Epidermal melanocyte (primary cell): Measurements from ENCODE around the gene ORM2.
"Not testable (repeated sequence)": the region's sequence is repeated elsewhere in the genome, so short reads cannot be mapped to it uniquely, and the experiment has no call there.

Experiments used
- DNase-seq: peaks from one replicate; pipeline ENCODE4 v3.0.0; 2011; ENCODE audit warnings: low spot score; ENCODE audit not compliant: insufficient read length

ORM2 gene

GRCh38 chr9:114329625-114330022 lies at the start of gene ORM2:
Gene ORM2 (plus strand): TSS chr9:114329869. CDS start chr9:114329905, 36 bp downstream.
- not testable (repeated sequence) for DNase-seq

- no peak for DNase-seq
Measured at GRCh38 chr9:114280636-114281472, 48.8 kb upstream of the ORM2 start.

DNA sequence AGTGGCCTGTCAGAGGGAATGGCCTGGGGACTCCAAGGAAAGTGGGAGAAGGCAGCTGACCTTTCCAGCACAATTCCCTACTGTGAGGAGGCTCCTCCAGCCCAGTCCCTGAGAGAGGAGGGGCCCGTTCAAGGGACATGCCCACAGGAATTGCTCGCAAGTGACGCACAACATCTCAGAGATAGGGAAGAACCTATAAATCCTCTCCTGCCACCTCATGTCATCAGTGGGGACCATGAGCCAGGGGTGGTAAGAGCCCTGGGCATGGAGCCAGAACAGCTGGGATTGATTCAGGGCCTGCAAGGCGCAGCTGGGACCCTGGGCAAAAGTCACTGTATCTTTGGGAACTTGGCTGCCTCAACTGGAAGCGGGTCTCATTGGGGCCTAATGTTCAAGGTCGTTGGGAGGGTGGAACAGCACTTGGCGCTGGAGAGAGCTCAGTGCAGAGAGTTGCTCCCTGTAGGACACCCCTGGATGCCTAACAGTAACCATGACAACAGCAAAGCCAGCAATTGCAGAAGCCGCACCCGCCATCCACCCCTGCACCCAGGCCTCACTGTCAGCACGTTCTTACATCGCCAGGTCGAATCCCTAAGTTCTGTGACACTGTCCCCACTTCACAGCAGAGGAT lies 48.1 kb upstream of the ORM2 start:
- no peak for DNase-seq

- DNase-seq, result no peak
Measured at GRCh38 chr9:114282104-114282485, 47.6 kb upstream of the ORM2 start.

DNA sequence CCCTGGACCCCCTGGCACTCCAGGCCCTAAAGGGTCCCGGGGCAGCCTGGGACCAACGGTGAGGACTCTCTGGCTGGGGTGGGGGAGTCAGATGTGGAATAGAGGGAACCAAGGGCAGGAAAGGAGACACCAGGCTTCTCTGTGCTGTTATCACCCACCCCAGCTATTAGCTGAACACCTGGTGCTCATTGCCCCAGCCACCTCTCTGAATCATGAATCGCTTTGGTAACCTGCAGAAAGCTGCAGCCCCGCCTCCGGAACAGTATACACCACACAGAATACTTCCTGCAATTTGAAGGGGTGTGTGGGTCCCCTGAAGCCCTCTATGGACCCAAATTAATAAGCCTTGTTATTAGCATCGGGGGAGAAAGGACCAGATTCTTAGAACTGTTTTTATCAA lies 47.2 kb upstream of the ORM2 start:
- DNase-seq, result no peak

DNA sequence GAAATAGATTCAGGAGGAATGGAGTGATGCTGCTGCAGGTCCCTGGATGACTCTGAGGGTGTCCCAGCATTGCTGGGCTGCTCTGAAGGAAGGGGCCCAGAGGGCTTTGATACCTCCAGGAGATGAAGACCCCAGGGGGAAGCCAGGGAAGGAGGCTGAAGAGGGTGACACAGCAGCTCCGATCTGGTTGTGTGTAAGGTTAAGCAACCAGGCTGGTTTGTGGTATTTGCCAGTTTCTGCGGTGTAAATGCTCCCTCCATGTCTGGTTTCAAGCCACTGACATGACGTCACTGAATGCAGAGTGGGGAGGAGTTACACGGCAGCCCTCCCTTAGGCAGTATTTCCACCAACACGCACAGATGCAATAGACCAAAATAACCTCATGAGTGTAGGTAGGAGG lies 46.7 kb upstream of the ORM2 start:
- DNase-seq, result no peak

GRCh38 chr9:114283551-114284111 lies 46.0 kb upstream of the ORM2 start:
- no peak for DNase-seq

DNA sequence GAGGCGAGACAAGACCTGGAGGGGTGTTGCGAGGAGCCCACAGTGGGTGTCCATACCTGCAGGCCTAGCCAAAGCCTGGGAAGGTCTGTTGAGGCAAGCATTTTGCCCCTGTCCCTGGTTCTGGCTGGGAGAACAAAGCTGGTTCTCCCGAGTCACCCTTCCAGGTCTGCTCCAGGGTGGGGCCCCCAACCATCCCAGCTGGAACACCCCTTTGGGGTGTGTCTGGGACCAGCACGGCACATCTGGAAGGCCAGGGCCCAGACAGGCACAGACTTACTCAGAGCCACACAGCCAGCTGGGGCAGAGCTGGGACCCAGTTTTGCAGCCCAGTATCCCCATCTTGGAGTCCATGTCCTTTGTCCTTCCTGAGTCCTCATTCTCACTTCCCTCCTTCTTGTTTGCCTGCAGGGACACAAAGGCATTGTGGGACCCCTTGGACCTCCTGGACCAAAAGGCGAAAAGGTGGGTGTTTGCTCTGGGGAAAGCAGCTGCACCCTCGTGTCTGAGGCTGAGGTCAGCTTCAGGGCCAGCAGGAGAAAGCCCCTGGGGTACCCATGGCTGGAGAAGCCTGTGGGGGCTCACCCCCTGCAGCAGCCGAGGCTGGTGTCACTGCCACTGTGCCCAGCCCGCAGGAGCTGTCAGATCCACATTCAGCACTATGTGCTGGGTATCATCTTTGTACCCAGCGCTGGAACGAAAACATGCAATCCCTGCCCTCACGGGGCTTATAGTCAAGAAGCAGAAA lies 45.2 kb upstream of the ORM2 start:
- DNase-seq, result no peak

- peak; percentile 43 for DNase-seq
Measured at GRCh38 chr9:114285166-114285867, 44.4 kb upstream of the ORM2 start.

DNA sequence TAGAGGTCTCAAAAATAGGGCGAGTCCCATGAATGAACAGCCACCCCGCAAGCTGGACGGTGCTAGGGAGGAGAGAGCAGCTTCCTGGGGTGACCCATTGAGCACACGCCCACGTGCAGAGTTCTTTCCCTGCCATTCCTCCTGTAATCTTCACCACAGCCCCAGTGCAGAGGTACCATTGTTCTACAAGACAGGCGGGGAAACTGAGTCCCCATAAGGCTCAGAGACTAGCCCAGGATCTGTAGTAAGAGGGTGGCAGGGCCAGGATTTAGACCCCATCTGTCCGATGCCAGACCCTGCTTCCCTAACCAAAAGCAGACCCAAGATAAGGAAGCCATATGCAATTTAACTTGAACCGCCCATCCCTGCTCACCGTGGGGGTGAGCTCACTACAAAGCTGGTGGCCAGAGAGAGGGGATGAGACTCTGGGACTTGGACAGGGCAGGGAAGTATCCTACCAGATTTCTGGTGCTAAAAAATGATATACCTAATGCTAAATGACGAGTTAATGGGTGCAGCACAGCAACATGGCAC lies 43.5 kb upstream of the ORM2 start:
- no peak for DNase-seq

DNA sequence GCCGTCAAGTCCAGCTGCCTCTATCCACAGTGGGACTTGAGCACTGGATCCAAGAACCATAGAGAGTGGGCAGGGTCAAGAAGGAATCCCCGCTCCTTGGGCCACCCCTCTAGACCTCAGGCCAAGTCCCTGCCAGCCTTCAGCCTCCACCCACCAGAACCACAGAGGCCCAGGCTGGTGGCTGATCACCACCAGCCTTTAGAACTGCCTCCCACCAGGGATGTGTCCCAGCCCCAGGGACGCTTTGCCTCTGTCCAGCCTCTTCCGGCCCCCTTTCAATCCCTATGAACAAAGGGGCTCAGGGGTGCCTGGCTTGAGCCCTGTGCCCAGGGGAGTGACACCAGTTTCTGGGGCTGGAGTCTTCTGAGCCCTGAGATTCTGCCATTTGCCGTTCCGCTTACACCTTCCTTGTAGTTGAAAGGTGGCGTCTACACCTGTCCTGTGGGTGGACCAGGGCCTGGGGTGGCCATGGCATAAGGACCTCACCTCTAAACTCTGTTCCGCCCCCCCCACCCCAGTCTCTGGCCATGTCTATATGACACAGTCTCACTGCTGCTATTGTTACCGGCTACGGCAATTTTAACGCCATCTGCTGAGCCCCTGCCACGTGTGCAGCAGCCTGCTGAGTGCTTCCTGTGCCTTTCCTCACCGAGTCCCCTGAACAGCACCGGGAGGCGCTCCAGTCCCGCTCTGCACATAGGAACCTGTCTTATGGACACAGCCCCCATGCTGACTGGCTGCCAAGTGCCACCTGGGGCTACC lies 42.5 kb upstream of the ORM2 start:
- DNase-seq, result no peak

- DNase-seq, result no peak
Measured at GRCh38 chr9:114287763-114288192, 41.9 kb upstream of the ORM2 start.

GRCh38 chr9:114288193-114289091 lies 41.2 kb upstream of the ORM2 start:
- no peak for DNase-seq

- no peak for DNase-seq
Measured at GRCh38 chr9:114289106-114289505, 40.6 kb upstream of the ORM2 start.

- DNase-seq, result no peak
Measured at GRCh38 chr9:114289571-114290481, 39.8 kb upstream of the ORM2 start.

- no peak for DNase-seq
Measured at GRCh38 chr9:114290561-114290986, 39.1 kb upstream of the ORM2 start.

- DNase-seq, result peak; percentile 32
Measured at GRCh38 chr9:114291064-114291474, 38.6 kb upstream of the ORM2 start.
